Lung (tissue), 12 donors: ENCODE measurements around the gene SPRY1. TPM values are rescaled to one million over a fixed set of nuclear protein-coding genes. Genes with fewer than 3 reads are reported as not detected.

Source experiments
- ATAC-seq: fragments of 200-7000 bp; cut with Tn5 transposase; one replicate; pipeline ENCODE4 v1.9.1; 2020; ENCODE audit warnings: moderate number of reproducible peaks; ENCODE audit not compliant: insufficient read depth, low FRiP score
- DNase-seq, 3 donors: peaks; one replicate each; pipeline ENCODE4 v3.0.0-alpha.2; 2013 to 2017
- H3K27ac ChIP-seq, 2 donors: one replicate each; pipeline ENCODE4 v1.5.1; 2013; ENCODE audit warnings: mild to moderate bottlenecking in 2 of 2, moderate library complexity in 2 of 2, control low read depth in 1 of 2, inconsistent platforms in 1 of 2, low read depth in 1 of 2, low read length in 1 of 2
- H3K27me3 ChIP-seq, 3 donors: one replicate each; pipeline ENCODE4 v1.5.1; 2013; ENCODE audit warnings: low read length in 2 of 3; ENCODE audit not compliant: control insufficient read depth in 3 of 3, insufficient read depth in 3 of 3
- H3K36me3 ChIP-seq, 4 donors: one replicate each; pipeline ENCODE4 v1.5.1; 2013; ENCODE audit warnings: low read length in 4 of 4, mild to moderate bottlenecking in 1 of 4, moderate library complexity in 1 of 4; ENCODE audit not compliant: control insufficient read depth in 4 of 4, insufficient read depth in 4 of 4
- H3K4me1 ChIP-seq, 5 donors: one replicate each; pipeline ENCODE4 v1.5.1; 2013; ENCODE audit warnings: low read length in 5 of 5, mild to moderate bottlenecking in 2 of 5, moderate library complexity in 1 of 5; ENCODE audit not compliant: control insufficient read depth in 5 of 5, insufficient read depth in 5 of 5
- H3K4me3 ChIP-seq: one replicate; pipeline ENCODE4 v1.5.1; 2013; ENCODE audit warnings: mild to moderate bottlenecking, control low read depth, moderate library complexity
- H3K9ac ChIP-seq, 2 donors: one replicate each; pipeline ENCODE4 v1.5.1; 2013; ENCODE audit warnings: low read length in 2 of 2, control low read depth in 1 of 2; ENCODE audit not compliant: insufficient read depth in 1 of 2
- H3K9me3 ChIP-seq, 4 donors: one replicate each; pipeline ENCODE4 v1.5.1; 2013; ENCODE audit warnings: low read length in 3 of 4, mild to moderate bottlenecking in 1 of 4, moderate library complexity in 1 of 4; ENCODE audit not compliant: control insufficient read depth in 4 of 4, insufficient read depth in 3 of 4
- WGBS, 2 donors: extraction: QIAGEN DNeasy Blood & Tissue Kit; methylation state at CpG; one replicate each; pipeline ENCODE4 v1.1.7; 2013; 5-methylcytosine and 5-hydroxymethylcytosine counted together
- polyA plus RNA-seq, 2 donors: library from polyadenylated mRNA; stranded (reverse); fragments of 200-250 nt; gene quantifications; one replicate each; pipeline ENCODE4 v1.2.1, GENCODE V29; 2013
- total RNA-seq, 2 donors: library from RNA; depleted of rRNA in 1 of 2; stranded (reverse); fragments of >200 nt in 1 of 2; gene quantifications; one replicate each; pipeline ENCODE4 v1.2.1, GENCODE V29; 2014 to 2021
- TF ChIP-seq, protein P1 (sequence below): IDR thresholded peaks from 2 replicates; pipeline ENCODE4 v1.5.1; 2012; ENCODE audit warnings: mild to moderate bottlenecking; ENCODE audit errors: control extremely low read depth, extremely low read depth
- donor health status: control.
- donor health status: control.
- donor health status: Bipolar disorder and iron deficiency.
- donor health status: healthy.
- donor health status: DM: yes; HTN: yes; CAD: no.

Gene SPRY1
- total and polyA plus RNA-seq, 4 donors, result 35.3 to 139 (median 73.6) TPM

DNA sequence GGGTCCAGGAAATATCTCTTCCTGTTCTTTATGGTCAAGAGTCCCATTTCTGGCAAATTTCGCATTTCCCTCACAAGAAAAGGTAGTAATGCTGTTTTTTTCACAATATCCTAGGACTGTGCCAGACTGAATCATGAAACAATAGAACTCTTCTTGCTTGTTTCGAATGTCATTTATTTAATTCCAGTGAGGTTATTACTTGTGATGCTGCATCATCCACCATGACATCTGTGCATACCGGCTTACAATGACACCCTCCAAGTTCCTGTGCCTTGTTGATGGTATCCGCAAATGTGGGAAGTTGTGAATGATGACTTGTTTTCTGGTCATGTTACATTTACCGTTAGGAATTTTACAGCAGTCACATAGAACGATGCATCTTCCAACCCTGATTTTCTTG, 42.9 kb upstream of the SPRY1 start:
- 88 to 91% methylated on average over 6 of the region's 6 CpGs for WGBS, 2 donors
- no peaks in the 10 kb centered on the region for H3K36me3 ChIP-seq

DNA sequence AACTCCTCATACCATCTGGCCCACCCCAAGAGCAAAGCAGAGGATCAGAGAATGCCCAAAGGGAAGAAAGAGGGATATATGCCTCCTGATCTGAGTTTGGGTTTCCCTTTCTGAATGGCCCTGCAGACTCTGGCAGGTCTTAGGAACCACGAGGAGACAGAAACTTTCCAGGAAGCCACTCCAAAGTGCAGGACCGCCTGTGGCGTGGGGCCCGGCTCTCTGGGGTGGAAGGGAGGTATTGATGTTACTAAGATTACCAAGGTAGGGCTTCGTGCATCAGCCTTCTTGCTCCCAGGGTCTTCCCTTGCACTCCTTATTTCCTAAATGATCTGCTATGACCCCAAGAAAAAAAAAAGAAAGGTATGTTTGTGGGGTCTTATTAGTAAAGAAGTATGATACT, 41.9 kb upstream of the SPRY1 start:
- no peak for DNase-seq
- TF ChIP-seq, protein P1, sequence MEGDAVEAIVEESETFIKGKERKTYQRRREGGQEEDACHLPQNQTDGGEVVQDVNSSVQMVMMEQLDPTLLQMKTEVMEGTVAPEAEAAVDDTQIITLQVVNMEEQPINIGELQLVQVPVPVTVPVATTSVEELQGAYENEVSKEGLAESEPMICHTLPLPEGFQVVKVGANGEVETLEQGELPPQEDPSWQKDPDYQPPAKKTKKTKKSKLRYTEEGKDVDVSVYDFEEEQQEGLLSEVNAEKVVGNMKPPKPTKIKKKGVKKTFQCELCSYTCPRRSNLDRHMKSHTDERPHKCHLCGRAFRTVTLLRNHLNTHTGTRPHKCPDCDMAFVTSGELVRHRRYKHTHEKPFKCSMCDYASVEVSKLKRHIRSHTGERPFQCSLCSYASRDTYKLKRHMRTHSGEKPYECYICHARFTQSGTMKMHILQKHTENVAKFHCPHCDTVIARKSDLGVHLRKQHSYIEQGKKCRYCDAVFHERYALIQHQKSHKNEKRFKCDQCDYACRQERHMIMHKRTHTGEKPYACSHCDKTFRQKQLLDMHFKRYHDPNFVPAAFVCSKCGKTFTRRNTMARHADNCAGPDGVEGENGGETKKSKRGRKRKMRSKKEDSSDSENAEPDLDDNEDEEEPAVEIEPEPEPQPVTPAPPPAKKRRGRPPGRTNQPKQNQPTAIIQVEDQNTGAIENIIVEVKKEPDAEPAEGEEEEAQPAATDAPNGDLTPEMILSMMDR, result no peak
- Histone ChIP-seq H3K4me1 (peaks cover 0 to 3% (median 0%) of the 10 kb centered on the region in 5 donors), H3K36me3 (no peaks in the 10 kb centered on the region), H3K9me3 (no peaks in the 10 kb centered on the region), H3K4me3 (no peak overlapping the region), H3K27me3 (no peaks in the 10 kb centered on the region), H3K27ac (no peak overlapping the region), H3K9ac (no peak overlapping the region)
- ATAC-seq, result no peak
- WGBS, 2 donors, result 90% methylated on average over 5 of the region's 5 CpGs

More for the DNA sequence above, 42.9 kb upstream of the SPRY1 start:
- no peaks in the 10 kb centered on the region for H3K27me3 ChIP-seq
- no peak overlapping the region for H3K9ac ChIP-seq
- no peaks in the 10 kb centered on the region for H3K9me3 ChIP-seq
- no peak overlapping the region for H3K27ac ChIP-seq
- ATAC-seq (no peak), DNase-seq (no peak)
- no peak overlapping the region for H3K4me3 ChIP-seq
- peaks cover 0 to 3% (median 0%) of the 10 kb centered on the region in 5 donors for H3K4me1 ChIP-seq
- TF ChIP-seq, protein P1, result no peak

DNA sequence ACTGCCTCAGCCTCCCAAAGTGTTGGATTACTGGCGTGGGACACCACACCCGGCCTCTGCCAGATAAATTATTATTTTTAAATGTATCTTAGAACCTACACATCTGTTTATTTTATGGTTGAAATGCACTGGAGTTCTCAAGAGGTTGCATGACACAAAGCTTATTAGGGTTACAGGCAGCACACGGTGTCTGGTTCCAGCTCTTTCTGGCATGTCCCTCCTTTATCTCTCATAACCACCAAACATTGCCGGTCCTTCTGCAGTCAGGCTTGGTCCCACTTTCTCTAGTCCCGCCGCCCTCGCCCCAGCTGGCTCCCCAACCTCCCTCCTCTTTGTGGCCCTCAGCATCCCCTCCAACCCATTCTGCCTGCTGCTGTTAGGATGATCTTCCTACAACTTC, 39.7 kb upstream of the SPRY1 start:
- TF ChIP-seq, protein P1, result no peak
- H3K4me3 ChIP-seq, result no peak overlapping the region
- H3K4me1 ChIP-seq, result peaks cover 0 to 3% (median 0%) of the 10 kb centered on the region in 5 donors
- 87 to 89% methylated on average over 7 of the region's 7 CpGs for WGBS, 2 donors
- no peak overlapping the region for H3K27ac ChIP-seq
- DNase-seq (no peak), ATAC-seq (no peak)
- no peaks in the 10 kb centered on the region for H3K27me3 ChIP-seq
- no peak overlapping the region for H3K9ac ChIP-seq
- H3K36me3 ChIP-seq, result no peaks in the 10 kb centered on the region
- no peaks in the 10 kb centered on the region for H3K9me3 ChIP-seq
